Activated T-cell treated with anti-CD3 and anti-CD28 coated beads, Interleukin-2, amount 50 U/mL, for 72 hours (primary cell): ENCODE data around the gene USP24. TPM values are rescaled to one million over a fixed set of nuclear protein-coding genes. Genes with fewer than 3 reads are reported as not detected.

ENCODE experiments used
- ATAC-seq, 2 donors: fragments of 150-1000 bp; cut with Tn5 transposase; replicated peaks in 1 of 2; 2 replicates each; pipeline ENCODE4 v1.10.0; 2021; ENCODE audit warnings: moderate library complexity in 2 of 2, mild to moderate bottlenecking in 1 of 2
- DNase-seq, 2 donors: peaks; one replicate each; pipeline ENCODE4 v3.0.0; 2021 to 2022; ENCODE audit warnings: mixed read lengths in 1 of 2
- H3K27ac Mint-ChIP-seq: one replicate; pipeline ENCODE4 v1.8.0; 2022; ENCODE audit warnings: mild to moderate bottlenecking, moderate library complexity, mixed read lengths
- H3K27me3 Mint-ChIP-seq: one replicate; pipeline ENCODE4 v1.8.0; 2022; ENCODE audit warnings: low read depth, mixed read lengths
- H3K36me3 Mint-ChIP-seq, 2 donors: one replicate each; pipeline ENCODE4 v1.8.0; 2022; ENCODE audit warnings: mixed read lengths in 2 of 2, mild to moderate bottlenecking in 1 of 2; ENCODE audit not compliant: insufficient read depth in 2 of 2
- H3K4me1 Mint-ChIP-seq: one replicate; pipeline ENCODE4 v1.8.0; 2022; ENCODE audit warnings: low read depth, mixed read lengths
- H3K4me3 Mint-ChIP-seq, 2 donors: one replicate each; pipeline ENCODE4 v1.8.0; 2022; ENCODE audit warnings: mild to moderate bottlenecking in 2 of 2, mixed read lengths in 2 of 2, moderate library complexity in 2 of 2
- H3K9me3 Mint-ChIP-seq, 2 donors: one replicate each; pipeline ENCODE4 v1.8.0; 2022; ENCODE audit warnings: mixed read lengths in 2 of 2
- total RNA-seq, 2 donors: library from RNA; stranded (reverse); gene quantifications; one replicate each; pipeline ENCODE4 v1.2.3, GENCODE V29; 2022

USP24 gene
- total RNA-seq, 2 donors from 2014 or later = 46.1 to 46.2 TPM

- H3K4me1 Mint-ChIP-seq = peaks cover 27% of the 10 kb centered on the region
- no peak for DNase-seq
- H3K27me3 Mint-ChIP-seq = no peaks in the 10 kb centered on the region
- ATAC-seq = no peak
- no peak overlapping the region for H3K4me3 Mint-ChIP-seq
- no peaks in the 10 kb centered on the region for H3K9me3 Mint-ChIP-seq
- peaks cover 18 to 30% of the 10 kb centered on the region in 2 donors for H3K36me3 Mint-ChIP-seq
- H3K27ac Mint-ChIP-seq = no peak overlapping the region
These were observed 140.7 kb downstream of the USP24 start for GRCh38 chr1:55074455-55074854.

GRCh38 chr1:55073187-55073916 is 141.8 kb downstream of the USP24 start:
- Mint-ChIP-seq H3K27me3 (no peaks in the 10 kb centered on the region), H3K9me3 (no peaks in the 10 kb centered on the region), H3K27ac (peak overlapping the region; percentile 97), H3K36me3 (peaks cover 22 to 36% of the 10 kb centered on the region in 2 donors), H3K4me3 (peak overlapping the region; percentile 30 to 41), H3K4me1 (peaks cover 27% of the 10 kb centered on the region)
- DNase-seq (peak; percentile 43 to 44), ATAC-seq (peak; percentile 99)

DNA sequence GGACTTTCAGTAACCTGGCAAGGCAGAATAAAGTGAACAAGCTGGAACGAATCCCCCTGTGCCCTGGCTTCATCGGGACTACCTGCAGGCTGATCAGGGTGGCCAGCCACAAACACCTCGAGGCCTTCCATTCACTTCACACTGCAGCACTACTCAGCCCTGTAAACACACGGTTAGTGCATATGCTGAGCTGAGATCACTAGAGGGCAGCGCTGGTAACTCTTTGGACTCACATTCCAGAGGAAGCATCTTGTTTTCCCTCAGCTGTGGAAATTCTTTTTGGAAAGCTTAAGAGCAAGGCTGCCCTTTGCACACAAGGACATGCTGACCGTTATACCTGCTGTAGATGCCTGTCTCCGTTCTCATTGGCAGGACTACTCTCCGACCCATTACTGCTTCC is 143.7 kb downstream of the USP24 start:
- Mint-ChIP-seq H3K4me3 (no peak overlapping the region), H3K36me3 (peaks cover 24 to 42% of the 10 kb centered on the region in 2 donors), H3K27me3 (no peaks in the 10 kb centered on the region), H3K4me1 (peaks cover 27% of the 10 kb centered on the region), H3K27ac (peak overlapping the region; percentile 83), H3K9me3 (no peaks in the 10 kb centered on the region)
- no peak for DNase-seq
- no peak for ATAC-seq

DNA sequence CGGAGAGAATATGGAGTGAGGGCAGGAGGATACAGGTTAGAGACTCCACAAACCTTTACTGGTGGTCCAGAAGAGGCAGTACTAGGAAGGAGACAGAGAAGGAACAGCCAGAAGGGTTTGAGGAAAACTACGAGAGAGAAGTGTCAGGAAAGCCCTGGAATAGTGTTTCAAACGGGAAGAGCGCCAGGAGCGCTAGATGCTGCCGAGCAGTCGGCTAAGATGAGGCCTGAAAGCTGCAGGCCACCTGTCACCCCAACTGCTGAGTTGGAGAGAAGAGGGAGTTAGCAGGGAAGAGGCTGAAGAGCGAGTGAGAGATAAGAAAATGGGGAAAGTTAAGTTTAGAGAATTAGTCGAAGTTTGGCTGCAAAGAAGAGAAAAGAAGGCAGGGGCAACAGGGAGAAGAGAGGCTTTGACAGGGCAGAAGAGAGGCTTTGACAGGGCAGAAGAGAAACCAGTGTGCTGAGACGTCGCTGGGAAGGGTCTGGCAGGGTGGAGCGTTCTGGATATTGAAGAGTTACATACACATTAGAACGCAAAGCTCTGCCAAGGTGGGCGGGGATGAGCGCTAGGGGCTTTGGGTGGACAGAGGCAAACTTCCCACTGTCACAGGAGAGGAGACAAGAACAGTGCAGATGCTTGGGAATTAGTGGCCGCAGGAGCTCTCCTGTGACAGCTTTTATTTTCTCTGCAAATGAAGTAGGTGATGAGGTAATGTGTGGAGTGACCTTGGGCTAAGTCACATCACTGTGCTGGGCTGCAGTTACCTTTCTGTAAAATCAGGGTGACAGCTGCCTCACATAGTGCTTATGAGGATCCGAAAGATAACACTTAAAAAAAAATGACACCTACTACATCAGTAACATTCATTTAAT is 144.6 kb downstream of the USP24 start:
- no peak overlapping the region for H3K4me3 Mint-ChIP-seq
- H3K4me1 Mint-ChIP-seq = peaks cover 27% of the 10 kb centered on the region
- DNase-seq = no peak
- no peaks in the 10 kb centered on the region for H3K9me3 Mint-ChIP-seq
- no peak for ATAC-seq
- no peak overlapping the region for H3K27ac Mint-ChIP-seq
- H3K27me3 Mint-ChIP-seq = no peaks in the 10 kb centered on the region
- peaks cover 24 to 41% of the 10 kb centered on the region in 2 donors for H3K36me3 Mint-ChIP-seq

GRCh38 chr1:55069280-55069679 is 145.9 kb downstream of the USP24 start:
- ATAC-seq (no peak), DNase-seq (no peak)
- H3K9me3 Mint-ChIP-seq = no peaks in the 10 kb centered on the region
- H3K27ac Mint-ChIP-seq = peak overlapping the region; percentile 3
- H3K4me3 Mint-ChIP-seq = no peak overlapping the region
- peaks cover 23 to 37% of the 10 kb centered on the region in 2 donors for H3K36me3 Mint-ChIP-seq
- no peaks in the 10 kb centered on the region for H3K27me3 Mint-ChIP-seq
- H3K4me1 Mint-ChIP-seq = peaks cover 27% of the 10 kb centered on the region

GRCh38 chr1:55068638-55069037 is 146.5 kb downstream of the USP24 start:
- no peak for DNase-seq
- peaks cover 23 to 36% of the 10 kb centered on the region in 2 donors for H3K36me3 Mint-ChIP-seq
- no peak for ATAC-seq
- no peaks in the 10 kb centered on the region for H3K9me3 Mint-ChIP-seq
- peak overlapping the region; percentile 39 for H3K27ac Mint-ChIP-seq
- no peaks in the 10 kb centered on the region for H3K27me3 Mint-ChIP-seq
- H3K4me3 Mint-ChIP-seq = no peak overlapping the region
- H3K4me1 Mint-ChIP-seq = peaks cover 20% of the 10 kb centered on the region

DNA sequence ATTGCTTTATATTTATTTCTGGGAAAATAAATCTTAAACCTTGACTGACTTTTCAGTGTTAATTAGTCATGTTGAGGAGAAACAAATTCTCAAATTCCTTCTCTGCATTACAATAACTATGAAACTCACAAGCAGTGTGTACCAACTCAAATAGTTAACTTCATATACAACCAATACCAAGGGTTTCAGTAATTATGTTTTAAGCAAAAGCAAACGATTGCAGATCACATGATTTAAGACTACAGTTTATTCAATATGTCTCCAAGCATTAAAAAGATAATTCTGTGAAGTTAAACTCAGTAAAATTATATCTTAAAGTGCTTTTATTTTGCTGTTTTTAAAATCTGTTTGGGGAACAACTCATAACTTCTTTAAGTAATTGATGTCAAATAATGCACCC is 147.2 kb downstream of the USP24 start:
- no peaks in the 10 kb centered on the region for H3K27me3 Mint-ChIP-seq

GRCh38 chr1:55067022-55067778 is 148.0 kb downstream of the USP24 start:
- Mint-ChIP-seq H3K27me3 (no peaks in the 10 kb centered on the region), H3K36me3 (peaks cover 23 to 30% of the 10 kb centered on the region in 2 donors), H3K4me3 (no peak overlapping the region), H3K4me1 (peaks cover 6% of the 10 kb centered on the region), H3K27ac (no peak overlapping the region), H3K9me3 (no peaks in the 10 kb centered on the region)
- DNase-seq (no peak), ATAC-seq (no peak)

More for the DNA sequence above, 147.2 kb downstream of the USP24 start:
- DNase-seq (no peak), ATAC-seq (no peak)
- Mint-ChIP-seq H3K36me3 (peaks cover 23 to 33% of the 10 kb centered on the region in 2 donors), H3K4me3 (no peak overlapping the region), H3K4me1 (peaks cover 13% of the 10 kb centered on the region), H3K9me3 (no peaks in the 10 kb centered on the region), H3K27ac (no peak overlapping the region)

DNA sequence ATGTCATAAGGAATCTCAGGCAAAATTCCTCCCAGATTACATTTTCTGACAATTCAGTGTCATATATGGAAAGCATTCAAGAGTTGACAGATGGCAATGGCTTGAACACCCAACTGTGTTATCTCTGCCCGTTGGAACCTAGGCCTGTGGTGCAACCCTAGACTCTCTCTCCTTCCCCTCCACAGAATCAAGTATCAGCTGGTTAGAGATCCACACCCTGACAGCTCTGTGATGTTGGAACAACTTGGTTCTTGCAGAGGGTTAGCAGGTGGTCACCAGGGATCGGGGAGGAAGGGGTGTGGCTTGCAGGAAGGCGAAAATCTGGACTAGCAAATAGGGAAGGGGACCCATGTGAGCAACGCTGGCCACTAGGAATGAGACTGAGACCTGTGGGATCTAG is 149.5 kb downstream of the USP24 start:
- no peak for DNase-seq
- Mint-ChIP-seq H3K4me3 (no peak overlapping the region), H3K27me3 (no peaks in the 10 kb centered on the region), H3K9me3 (no peaks in the 10 kb centered on the region), H3K4me1 (peaks cover 5% of the 10 kb centered on the region), H3K27ac (no peak overlapping the region), H3K36me3 (peaks cover 14 to 24% of the 10 kb centered on the region in 2 donors)
- ATAC-seq = no peak

GRCh38 chr1:55064861-55065263 is 150.3 kb downstream of the USP24 start:
- peaks cover 13% of the 10 kb centered on the region for H3K4me1 Mint-ChIP-seq
- no peak overlapping the region for H3K27ac Mint-ChIP-seq
- DNase-seq = no peak
- no peaks in the 10 kb centered on the region for H3K9me3 Mint-ChIP-seq
- H3K27me3 Mint-ChIP-seq = no peaks in the 10 kb centered on the region
- no peak for ATAC-seq
- H3K36me3 Mint-ChIP-seq = peaks cover 8 to 16% of the 10 kb centered on the region in 2 donors
- no peak overlapping the region for H3K4me3 Mint-ChIP-seq

- no peak for DNase-seq
- Mint-ChIP-seq H3K27ac (no peak overlapping the region), H3K9me3 (no peaks in the 10 kb centered on the region), H3K4me1 (peaks cover 13% of the 10 kb centered on the region), H3K36me3 (peaks cover 5 to 13% of the 10 kb centered on the region in 2 donors), H3K27me3 (no peaks in the 10 kb centered on the region), H3K4me3 (no peak overlapping the region)
- no peak for ATAC-seq
These were observed 151.0 kb downstream of the USP24 start for GRCh38 chr1:55064071-55064581.

- peaks cover 2 to 8% of the 10 kb centered on the region in 2 donors for H3K36me3 Mint-ChIP-seq
- H3K27me3 Mint-ChIP-seq = no peaks in the 10 kb centered on the region
- ATAC-seq (no peak), DNase-seq (no peak)
- no peak overlapping the region for H3K27ac Mint-ChIP-seq
- peaks cover 13% of the 10 kb centered on the region for H3K4me1 Mint-ChIP-seq
- no peak overlapping the region for H3K4me3 Mint-ChIP-seq
- no peaks in the 10 kb centered on the region for H3K9me3 Mint-ChIP-seq
These were observed 151.6 kb downstream of the USP24 start for GRCh38 chr1:55063577-55063942.
